Activated naive CD4-positive, alpha-beta T cell treated with anti-CD3 and anti-CD28 coated beads, Interleukin-2, amount 50 U/mL, for 16 hours (primary cell): ENCODE measurements around the gene C2orf78.
"Not testable (repeated sequence)": the region's sequence is repeated elsewhere in the genome, so short reads cannot be mapped to it uniquely, and the experiment has no call there.

Experiments
- DNase-seq: peaks from one replicate; pipeline ENCODE4 v3.0.0-alpha.2; 2020

Gene C2orf78

GRCh38 chr2:73783883-73784282 is at the start of gene C2orf78:
C2orf78 (plus strand) TSS chr2:73784183; CDS start chr2:73784310, 127 bp downstream.
- not testable (repeated sequence) for DNase-seq

GRCh38 chr2:73736378-73736777 is 47.6 kb upstream of the C2orf78 start:
- DNase-seq = no peak

GRCh38 chr2:73736855-73737779 is 46.9 kb upstream of the C2orf78 start, which contains the start of gene TPRKB:
TPRKB (minus strand) TSS chr2:73737345; CDS start chr2:73734569, 2,776 bp downstream.
- peak; percentile 94 for DNase-seq

- no peak for DNase-seq
These were observed 44.9 kb upstream of the C2orf78 start for GRCh38 chr2:73739101-73739500.

GRCh38 chr2:73740767-73741166 is 43.2 kb upstream of the C2orf78 start:
- no peak for DNase-seq

GRCh38 chr2:73746015-73746876 is 37.7 kb upstream of the C2orf78 start:
- no peak for DNase-seq

GRCh38 chr2:73746877-73747208 is 37.1 kb upstream of the C2orf78 start:
- DNase-seq = no peak

- no peak for DNase-seq
These were observed 34.7 kb upstream of the C2orf78 start for GRCh38 chr2:73749314-73749713.

GRCh38 chr2:73754332-73754731 is 29.7 kb upstream of the C2orf78 start:
- not testable (repeated sequence) for DNase-seq

GRCh38 chr2:73759285-73759764 is 24.7 kb upstream of the C2orf78 start:
- no peak for DNase-seq

GRCh38 chr2:73759904-73760303 is 24.1 kb upstream of the C2orf78 start:
- no peak for DNase-seq

- DNase-seq = no peak
These were observed 21.4 kb upstream of the C2orf78 start for GRCh38 chr2:73762571-73762970.

GRCh38 chr2:73764945-73765344 is 19.0 kb upstream of the C2orf78 start:
- DNase-seq = no peak

GRCh38 chr2:73766349-73766748 is 17.6 kb upstream of the C2orf78 start:
- no peak for DNase-seq

GRCh38 chr2:73766994-73767393 is 17.0 kb upstream of the C2orf78 start:
- no peak for DNase-seq

GRCh38 chr2:73770725-73771124 is 13.3 kb upstream of the C2orf78 start:
- no peak for DNase-seq

GRCh38 chr2:73772819-73773218 is 11.2 kb upstream of the C2orf78 start:
- DNase-seq = no peak

- no peak for DNase-seq
These were observed 7.6 kb upstream of the C2orf78 start for GRCh38 chr2:73776381-73776780.

- no peak for DNase-seq
These were observed 7.0 kb upstream of the C2orf78 start for GRCh38 chr2:73776869-73777519.

- DNase-seq = not testable (repeated sequence)
These were observed 5.0 kb upstream of the C2orf78 start for GRCh38 chr2:73778867-73779466.

GRCh38 chr2:73779467-73780236 is 4.3 kb upstream of the C2orf78 start, which contains the start of gene DUSP11:
DUSP11 (minus strand) TSS chr2:73780103; CDS start chr2:73779974, 129 bp downstream.
- peak; percentile 97 for DNase-seq

GRCh38 chr2:73780237-73780582 is 3.8 kb upstream of the C2orf78 start:
- no peak for DNase-seq
